Umbilical cord (tissue), 2 donors: ENCODE measurements around the gene ITIH4. TPM values are rescaled to one million over a fixed set of nuclear protein-coding genes. Genes with fewer than 3 reads are reported as not detected.

Source experiments
- DNase-seq: peaks from one replicate; pipeline ENCODE4 v3.0.0-alpha.2; 2015; ENCODE audit warnings: low spot score
- total RNA-seq: library from RNA; depleted of rRNA; stranded (reverse); fragments of >200 nt; gene quantifications from one replicate; pipeline ENCODE4 v1.2.3, GENCODE V29; 2014; ENCODE audit warnings: low replicate concordance; ENCODE audit not compliant: insufficient read depth

ITIH4 gene
- total RNA-seq, 1 donor from 2014 or later, result 12.5 TPM

DNA sequence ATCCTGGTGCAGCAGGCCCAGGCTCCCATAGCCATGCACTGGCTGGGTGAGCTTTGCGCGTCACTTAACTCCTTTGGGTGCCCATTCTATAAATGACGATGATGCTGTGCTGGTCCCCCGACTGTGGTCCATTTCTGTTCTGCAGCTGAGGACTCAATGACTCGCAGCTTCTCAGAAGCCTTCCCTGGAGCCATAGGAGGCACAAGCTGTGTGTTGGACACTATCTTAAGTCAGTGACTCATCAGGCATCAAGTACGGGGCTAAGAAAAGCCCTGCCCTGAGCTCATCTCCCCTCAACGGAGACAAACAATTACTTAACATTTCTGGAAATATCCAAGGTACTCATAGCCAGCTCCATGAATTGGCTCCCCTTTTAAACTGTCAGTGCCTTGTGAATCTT, 18.1 kb upstream of the ITIH4 start:
- peak; percentile 18 for DNase-seq

GRCh38 chr3:52847726-52848125, 17.3 kb upstream of the ITIH4 start:
- DNase-seq, result no peak

DNA sequence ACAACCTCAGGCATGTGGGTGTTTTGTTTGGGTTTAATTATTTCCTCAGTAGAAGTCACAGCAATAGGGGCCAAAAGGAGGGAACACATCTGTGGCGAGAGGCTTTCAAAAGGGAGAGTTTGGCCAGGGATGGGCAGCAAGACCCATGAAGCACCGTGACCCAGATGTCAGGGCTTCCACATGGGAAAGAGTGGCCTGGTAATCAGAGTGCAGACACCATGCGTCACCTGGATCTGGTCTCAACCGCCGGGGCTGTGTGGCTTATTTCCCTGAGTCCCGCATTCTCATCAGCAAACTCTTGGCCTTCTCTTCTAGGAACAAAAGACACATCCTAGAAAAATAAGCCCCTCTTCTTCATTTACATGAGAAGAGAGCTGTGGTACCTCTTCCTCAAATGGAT, 16.8 kb upstream of the ITIH4 start:
- no peak for DNase-seq

GRCh38 chr3:52846432-52846965, 16.0 kb upstream of the ITIH4 start:
- no peak for DNase-seq

GRCh38 chr3:52845691-52846431, 15.4 kb upstream of the ITIH4 start:
- no peak for DNase-seq

DNA sequence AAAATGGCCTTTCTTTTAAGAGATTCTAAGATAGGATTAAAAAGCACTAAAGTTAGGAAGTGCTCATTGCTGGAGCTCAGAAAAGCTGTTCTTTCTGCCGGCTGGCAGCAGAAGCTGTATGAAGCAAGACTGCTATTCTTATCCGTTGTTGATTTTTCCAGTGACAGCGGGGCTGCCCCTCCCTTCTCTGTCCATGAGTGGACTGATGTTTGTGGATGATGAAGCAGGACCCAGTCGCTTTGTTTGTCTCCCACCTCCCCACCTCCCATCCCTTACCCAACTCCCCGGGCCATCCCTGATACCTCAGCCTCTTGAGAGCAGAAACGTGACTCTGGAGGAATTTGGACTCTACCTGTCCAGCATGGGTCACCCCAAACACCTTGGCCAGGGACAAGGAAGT, 14.7 kb upstream of the ITIH4 start:
- peak; percentile 53 for DNase-seq

- DNase-seq, result no peak
Measured at GRCh38 chr3:52844290-52844975, 14.0 kb upstream of the ITIH4 start.

DNA sequence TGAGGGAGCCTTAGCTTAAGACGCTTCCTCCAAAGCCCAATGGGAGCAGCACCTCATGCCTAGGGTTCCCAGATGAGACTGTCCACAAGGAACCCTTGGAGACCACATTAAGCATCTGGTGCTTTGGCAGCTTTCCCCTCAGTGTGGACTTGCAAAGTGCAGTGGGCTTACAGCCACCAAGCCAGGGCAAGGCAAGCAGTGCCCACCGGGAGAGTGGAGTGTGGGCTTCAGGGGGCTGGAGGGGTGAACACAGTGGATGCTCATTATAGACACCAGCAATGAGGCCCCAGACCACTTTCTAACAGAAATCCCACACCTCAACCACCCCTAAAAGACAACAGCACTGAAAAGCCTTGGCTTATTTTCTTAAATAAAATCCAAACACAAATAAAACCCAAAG, 13.4 kb upstream of the ITIH4 start:
- DNase-seq, result no peak

GRCh38 chr3:52843108-52843865, 12.8 kb upstream of the ITIH4 start:
- no peak for DNase-seq

DNA sequence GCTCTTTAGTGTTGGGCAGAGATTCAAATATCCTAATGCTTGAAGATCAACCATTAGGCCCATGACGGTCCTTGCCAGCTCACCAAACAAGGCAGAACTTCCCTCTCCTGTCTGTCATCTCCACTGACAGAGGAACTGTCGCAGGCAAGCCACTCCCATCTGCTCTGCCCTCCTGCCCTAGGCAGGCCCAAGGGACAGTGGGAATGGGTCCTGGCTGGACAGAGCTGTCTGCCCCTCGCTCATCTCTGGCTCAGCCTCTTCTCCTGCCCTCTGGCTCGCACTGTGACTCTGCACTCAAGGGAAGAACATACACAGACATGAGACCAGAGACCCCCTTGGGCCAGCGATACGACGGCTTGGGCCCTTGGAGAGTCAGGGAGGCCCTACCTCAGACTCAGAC, 12.0 kb upstream of the ITIH4 start:
- DNase-seq, result no peak

DNA sequence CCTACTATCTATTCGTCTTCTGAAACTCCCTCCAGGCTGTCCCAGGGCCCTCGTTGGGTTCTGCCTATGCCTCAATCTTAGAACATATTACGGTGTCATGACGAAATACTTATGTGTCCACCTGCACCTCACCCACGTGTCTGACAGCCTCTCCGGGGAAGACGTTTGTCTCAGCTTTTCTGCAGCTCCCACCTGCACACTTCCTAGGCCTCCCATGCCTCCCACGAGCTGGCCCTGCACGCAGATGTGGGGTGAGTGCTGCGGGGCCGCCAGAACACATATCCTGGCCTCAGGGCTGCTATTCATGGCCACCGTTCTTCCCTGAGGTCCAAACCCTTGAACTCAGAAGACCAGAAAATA, 11.5 kb upstream of the ITIH4 start:
- no peak for DNase-seq

GRCh38 chr3:52841211-52841980, 10.9 kb upstream of the ITIH4 start:
- no peak for DNase-seq

DNA sequence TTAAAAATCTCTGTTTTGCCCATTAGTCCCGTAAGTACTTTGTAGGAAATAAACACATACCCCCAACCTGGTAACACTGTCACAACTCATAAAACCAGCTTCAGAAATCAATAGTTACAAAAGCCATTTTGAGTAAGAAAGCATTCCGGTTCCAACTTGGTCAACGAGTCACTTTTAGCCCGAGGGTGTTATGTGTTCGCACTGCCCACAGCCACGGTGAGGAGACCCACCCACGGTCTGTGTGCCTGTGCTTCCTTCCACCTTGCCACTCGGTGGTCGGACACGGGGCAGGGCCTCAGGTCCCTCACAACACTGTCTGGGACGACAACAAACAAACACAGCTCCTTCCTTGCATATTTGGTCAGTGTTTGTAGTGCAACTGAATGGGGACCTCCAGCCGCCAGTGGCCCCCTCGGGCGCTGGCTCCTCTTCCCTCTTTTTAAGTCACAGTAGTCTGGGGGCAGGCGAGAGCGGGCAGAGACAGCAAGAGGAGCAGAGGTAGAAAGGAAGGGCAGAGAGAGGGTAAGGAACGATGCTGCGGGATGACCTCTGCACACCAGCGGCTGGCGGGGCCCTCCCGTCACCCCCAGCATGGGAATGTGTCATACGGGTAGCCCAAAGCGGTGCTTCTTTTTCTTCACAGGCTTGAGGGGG, 9.5 kb upstream of the ITIH4 start:
- DNase-seq, result no peak

DNA sequence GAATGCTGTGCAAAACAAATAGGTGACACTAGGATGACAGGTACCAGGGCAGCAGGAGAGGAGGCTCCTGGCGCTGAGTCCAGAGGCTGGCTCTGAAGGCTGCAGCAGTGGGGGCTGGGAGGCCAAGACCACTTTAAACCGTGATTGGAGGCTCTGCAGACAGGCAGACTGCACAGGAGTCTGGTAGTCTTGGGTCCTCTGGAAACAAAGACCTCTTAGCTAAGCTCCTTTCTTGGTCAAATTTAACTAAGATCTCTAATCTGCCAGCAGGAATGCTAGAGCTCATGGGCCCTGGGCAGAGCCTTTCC, 8.8 kb upstream of the ITIH4 start:
- DNase-seq, result no peak

DNA sequence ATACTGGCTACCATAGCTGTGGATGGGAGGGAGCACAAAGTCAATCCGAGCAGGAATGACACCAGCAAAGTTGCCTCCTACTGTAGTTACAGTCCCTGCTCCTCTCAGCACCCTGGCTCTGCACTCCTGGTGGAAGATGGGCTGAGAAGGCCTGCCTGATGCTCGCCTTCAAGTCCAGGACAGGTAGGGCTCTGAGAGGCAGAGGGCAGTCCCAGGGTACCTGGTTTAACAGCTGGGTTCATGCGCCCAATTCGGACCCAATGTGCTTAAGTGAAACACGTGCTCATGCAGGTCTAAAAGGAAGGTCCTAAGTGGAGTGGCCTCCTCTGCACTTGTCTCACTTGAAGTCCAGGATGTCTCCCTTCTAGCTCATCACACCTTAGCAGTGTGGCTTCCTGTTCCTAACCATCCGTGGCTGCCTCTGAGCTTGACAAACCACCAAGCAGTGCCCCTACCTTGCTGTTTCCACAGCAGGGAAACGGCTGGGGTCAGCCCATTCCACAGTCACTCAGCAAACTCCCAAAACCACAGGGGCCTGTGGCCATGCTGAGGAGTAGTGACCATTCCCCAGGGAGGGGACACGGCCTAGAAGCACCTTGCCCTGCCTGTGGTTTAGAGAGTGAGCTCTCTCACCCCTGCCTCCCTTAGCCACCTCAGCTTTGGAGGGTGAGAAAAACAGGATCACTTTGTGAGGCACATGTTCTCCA, 8.2 kb upstream of the ITIH4 start:
- no peak for DNase-seq

DNA sequence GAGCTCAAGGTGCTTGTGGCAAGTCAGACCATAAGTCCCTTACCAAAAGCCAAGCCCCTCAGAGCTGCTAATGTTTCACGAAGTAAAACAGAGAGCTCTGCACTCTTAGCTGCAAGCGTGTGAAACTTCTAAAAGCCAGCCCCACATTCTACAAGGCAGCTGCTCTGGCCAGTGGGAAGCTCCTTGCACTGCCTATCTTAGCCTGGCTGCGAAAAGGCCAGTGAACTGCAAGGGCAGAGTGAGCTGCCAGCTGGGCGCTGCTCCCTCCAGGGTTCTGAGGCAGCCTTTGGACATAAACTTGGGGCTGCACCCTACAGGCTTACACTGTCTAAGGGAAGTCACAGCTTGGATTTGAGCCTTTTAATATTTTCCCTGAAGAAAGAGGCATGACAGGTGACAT, 6.5 kb upstream of the ITIH4 start:
- no peak for DNase-seq

GRCh38 chr3:52836471-52836845, 6.0 kb upstream of the ITIH4 start:
- DNase-seq, result no peak

DNA sequence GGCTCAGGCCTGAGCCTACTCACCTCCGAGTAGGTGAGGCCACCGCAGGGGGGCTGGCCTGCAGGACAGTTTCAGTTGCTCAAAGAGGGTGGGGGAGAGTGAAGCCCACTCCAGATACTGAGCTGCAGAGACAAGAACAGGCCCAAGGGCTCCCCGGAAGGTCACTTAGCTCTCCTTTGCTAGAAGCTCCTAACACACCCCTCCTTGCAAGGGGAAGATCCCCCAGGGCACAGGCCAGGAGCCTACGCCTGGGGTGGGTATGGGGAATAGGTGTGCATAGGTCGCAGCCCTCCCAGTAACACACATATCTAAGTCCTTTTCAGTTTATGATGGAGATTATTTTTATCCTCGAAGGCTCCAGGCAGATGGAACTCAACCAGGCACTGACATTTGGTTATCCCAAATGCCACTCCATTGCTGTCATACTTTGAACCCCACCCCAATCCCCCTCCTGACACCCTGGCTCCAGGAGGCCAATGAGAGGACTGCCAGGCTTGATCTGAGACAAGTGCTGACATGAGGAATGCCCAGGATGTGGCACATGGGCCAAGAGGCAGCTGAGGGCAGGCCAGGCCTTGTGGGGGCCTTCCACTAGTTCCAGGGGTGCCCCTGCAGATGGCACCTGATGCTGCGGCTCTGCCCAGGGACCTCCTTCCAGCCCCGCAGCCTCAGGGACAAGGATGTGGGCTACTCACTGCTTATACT, 5.4 kb upstream of the ITIH4 start:
- no peak for DNase-seq

DNA sequence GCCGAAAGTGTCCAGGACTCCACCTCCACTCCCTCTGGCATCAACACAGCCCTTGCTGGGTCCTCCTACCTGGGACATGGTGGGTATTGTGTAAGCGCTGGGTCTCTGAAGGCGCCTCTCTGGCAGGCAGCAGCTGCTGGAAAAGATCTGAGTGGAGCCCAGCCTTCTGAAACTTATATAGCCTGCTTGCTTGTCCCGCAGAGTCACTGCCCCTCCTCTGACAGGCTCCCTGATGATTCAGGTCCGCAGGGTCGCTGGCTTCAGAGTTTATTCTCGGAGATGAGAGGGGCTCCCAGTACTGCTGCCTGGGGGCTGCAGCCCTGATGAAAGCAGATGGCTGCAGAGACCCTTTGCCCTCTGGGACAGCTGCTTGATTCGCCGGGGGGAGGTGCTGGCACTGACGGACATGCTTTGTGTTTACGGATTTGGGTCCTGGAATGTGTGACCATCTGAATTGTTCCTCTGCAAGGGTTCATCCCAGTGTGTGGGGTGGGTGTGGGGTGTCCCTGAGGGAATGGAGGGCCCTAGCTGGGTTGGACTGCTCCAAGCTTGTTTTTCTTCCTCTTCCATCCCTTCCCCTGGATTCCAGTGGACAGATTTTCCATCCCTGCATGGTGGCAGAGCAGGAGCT, 4.5 kb upstream of the ITIH4 start, which contains the start of gene MUSTN1:
TSS of gene MUSTN1 (minus strand) at position 149 of the 631 bp plus-strand sequence. CDS start at position 78, 71 bp downstream.
- peak; percentile 36 for DNase-seq

GRCh38 chr3:52833202-52833601, 2.7 kb upstream of the ITIH4 start:
- no peak for DNase-seq
